WTC11 (cell line): ENCODE results near the gene COG5.

ENCODE experiments used
- JUN ChIP-seq: sonication (generic); formaldehyde crosslinking; IDR thresholded peaks from 2 replicates; pipeline ENCODE4 v1.8.0; 2023; ENCODE audit warnings: mild to moderate bottlenecking, missing genetic modification reagents
- RELA ChIP-seq: sonication (generic); formaldehyde crosslinking; IDR thresholded peaks from 2 replicates; pipeline ENCODE4 v1.8.1; 2022; ENCODE audit warnings: missing genetic modification reagents, mild to moderate bottlenecking, borderline replicate concordance
- SMAD4 ChIP-seq: sonication (generic); formaldehyde crosslinking; IDR thresholded peaks from 2 replicates; pipeline ENCODE4 v1.8.0; 2022; ENCODE audit warnings: mild to moderate bottlenecking, missing genetic modification reagents
- TF ChIP-seq, protein P1 (sequence below): fragments of 200-600 bp; IDR thresholded peaks from 2 replicates; pipeline ENCODE4 v1.8.0; 2022; ENCODE audit warnings: antibody characterized with exemption

DNA sequence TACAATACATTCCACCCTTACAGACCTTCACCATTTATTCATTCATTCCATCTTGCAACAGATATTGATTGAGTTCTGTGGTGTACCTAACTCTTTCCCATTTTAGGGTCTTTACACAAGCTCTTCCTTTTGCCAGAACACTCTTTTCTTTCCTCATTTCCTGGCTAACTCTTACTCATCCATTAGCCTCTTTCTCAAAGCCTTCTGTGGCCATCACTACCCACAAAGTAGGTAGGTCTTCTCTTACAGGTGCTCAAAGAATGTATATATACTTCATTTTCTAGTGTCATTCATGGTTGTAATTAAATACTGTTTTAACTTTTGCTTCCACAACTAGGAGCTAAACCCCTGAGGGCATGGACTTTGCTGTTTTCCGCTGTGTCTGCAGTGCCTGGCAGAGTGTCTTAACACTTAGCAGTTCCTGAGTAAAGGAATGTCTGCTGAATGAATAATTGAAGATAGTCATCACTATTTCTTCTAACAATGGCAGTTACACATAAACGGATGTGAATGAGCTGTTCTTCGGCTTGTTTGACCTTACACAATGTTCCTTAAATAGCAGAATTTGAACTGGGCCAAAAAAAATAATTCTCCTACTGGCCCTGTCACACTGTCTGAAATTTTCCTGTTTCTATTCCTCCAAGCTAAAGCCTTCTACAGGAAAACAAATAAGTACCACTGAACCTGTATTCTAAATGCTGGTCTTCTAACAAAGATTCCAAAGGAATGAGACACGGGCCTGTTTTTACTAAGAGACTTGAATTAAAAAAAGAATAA lies 31.4 kb upstream of the COG5 start:
- TF ChIP-seq RELA (no peak), SMAD4 (no peak), JUN (no peak)
- TF ChIP-seq, protein P1, sequence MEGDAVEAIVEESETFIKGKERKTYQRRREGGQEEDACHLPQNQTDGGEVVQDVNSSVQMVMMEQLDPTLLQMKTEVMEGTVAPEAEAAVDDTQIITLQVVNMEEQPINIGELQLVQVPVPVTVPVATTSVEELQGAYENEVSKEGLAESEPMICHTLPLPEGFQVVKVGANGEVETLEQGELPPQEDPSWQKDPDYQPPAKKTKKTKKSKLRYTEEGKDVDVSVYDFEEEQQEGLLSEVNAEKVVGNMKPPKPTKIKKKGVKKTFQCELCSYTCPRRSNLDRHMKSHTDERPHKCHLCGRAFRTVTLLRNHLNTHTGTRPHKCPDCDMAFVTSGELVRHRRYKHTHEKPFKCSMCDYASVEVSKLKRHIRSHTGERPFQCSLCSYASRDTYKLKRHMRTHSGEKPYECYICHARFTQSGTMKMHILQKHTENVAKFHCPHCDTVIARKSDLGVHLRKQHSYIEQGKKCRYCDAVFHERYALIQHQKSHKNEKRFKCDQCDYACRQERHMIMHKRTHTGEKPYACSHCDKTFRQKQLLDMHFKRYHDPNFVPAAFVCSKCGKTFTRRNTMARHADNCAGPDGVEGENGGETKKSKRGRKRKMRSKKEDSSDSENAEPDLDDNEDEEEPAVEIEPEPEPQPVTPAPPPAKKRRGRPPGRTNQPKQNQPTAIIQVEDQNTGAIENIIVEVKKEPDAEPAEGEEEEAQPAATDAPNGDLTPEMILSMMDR, result no peak
